MM.1S (cell line): ENCODE measurements around the gene MFSD6.

Experiments used
- DNase-seq: peaks from one replicate; pipeline ENCODE4 v3.0.0-alpha.2; 2015
- H2AFZ ChIP-seq: fragments of 300-600 bp; sonication (generic); 2 replicates; pipeline ENCODE4 v1.6.0; 2016; ENCODE audit warnings: antibody characterized with exemption, low read length
- H3F3A ChIP-seq: fragments of 300-600 bp; sonication (generic); 2 replicates; pipeline ENCODE4 v1.6.1; 2016; ENCODE audit warnings: mild to moderate bottlenecking, antibody characterized with exemption, low read length, moderate library complexity, mixed read lengths; ENCODE audit not compliant: insufficient read depth
- H3K27ac ChIP-seq: fragments of 300-600 bp; sonication (generic); 2 replicates; pipeline ENCODE4 v1.5.1; 2016; ENCODE audit warnings: mild to moderate bottlenecking, low read length
- H3K27me3 ChIP-seq: fragments of 300-600 bp; sonication (generic); replicated peaks from 2 replicates; pipeline ENCODE4 v1.6.0; 2016; ENCODE audit warnings: low read length; ENCODE audit not compliant: insufficient read depth
- H3K36me3 ChIP-seq: fragments of 300-600 bp; sonication (generic); replicated peaks from 2 replicates; pipeline ENCODE4 v1.6.1; 2016; ENCODE audit warnings: mild to moderate bottlenecking, low read length, mixed read lengths; ENCODE audit not compliant: insufficient read depth
- H3K4me1 ChIP-seq: fragments of 300-600 bp; sonication (generic); 2 replicates; pipeline ENCODE4 v1.6.1; 2016; ENCODE audit warnings: low read length, mixed read lengths
- H3K4me2 ChIP-seq: fragments of 300-600 bp; sonication (generic); 2 replicates; pipeline ENCODE4 v1.6.0; 2016; ENCODE audit warnings: low read depth, low read length
- H3K4me3 ChIP-seq: fragments of 300-600 bp; sonication (generic); 2 replicates; pipeline ENCODE4 v1.5.1; 2016; ENCODE audit warnings: low read length, mixed read lengths
- H3K79me2 ChIP-seq: fragments of 300-600 bp; sonication (generic); 2 replicates; pipeline ENCODE4 v1.6.1; 2016; ENCODE audit warnings: mixed run types, low read length, mixed read lengths
- H3K9ac ChIP-seq: fragments of 300-600 bp; sonication (generic); 2 replicates; pipeline ENCODE4 v1.6.1; 2016; ENCODE audit warnings: low read length, mixed read lengths
- H3K9me2 ChIP-seq: fragments of 300-600 bp; sonication (generic); replicated peaks from 2 replicates; pipeline ENCODE4 v1.6.1; 2016; ENCODE audit warnings: mild to moderate bottlenecking, low read length, mixed read lengths; ENCODE audit not compliant: insufficient read depth
- H3K9me3 ChIP-seq: fragments of 300-600 bp; sonication (generic); replicated peaks from 2 replicates; pipeline ENCODE4 v1.6.1; 2016; ENCODE audit warnings: mild to moderate bottlenecking, low read length, mixed read lengths; ENCODE audit not compliant: insufficient read depth
- H4K20me1 ChIP-seq: fragments of 300-600 bp; sonication (generic); 2 replicates; pipeline ENCODE4 v1.6.1; 2016; ENCODE audit warnings: mild to moderate bottlenecking, low read length, moderate library complexity, mixed read lengths; ENCODE audit not compliant: insufficient read depth
- CTCF ChIP-seq: fragments of 300-600 bp; sonication (generic); IDR thresholded peaks from 2 replicates; pipeline ENCODE4 v1.5.1; 2016; ENCODE audit warnings: antibody characterized with exemption, low read length, mixed read lengths
- EZH2 ChIP-seq: fragments of 300-600 bp; sonication (generic); optimal IDR thresholded peaks from 2 replicates; pipeline ENCODE3; 2017; ENCODE audit warnings: low read depth, mild to moderate bottlenecking, antibody characterized with exemption, low read length, mixed read lengths
- EZH2phosphoT487 ChIP-seq: fragments of 300-600 bp; sonication (generic); IDR thresholded peaks from 2 replicates; pipeline ENCODE4 v1.6.1; 2018; ENCODE audit warnings: antibody characterized with exemption, low read length

The MFSD6 gene

GRCh38 chr2:190387422-190387821 is 20.7 kb upstream of the MFSD6 start:
- Histone ChIP-seq H3K9ac (no peak overlapping the region), H3K36me3 (no peaks in the 10 kb centered on the region), H3F3A (no peaks in the 10 kb centered on the region), H4K20me1 (no peaks in the 10 kb centered on the region), H2AFZ (no peak overlapping the region), H3K4me3 (no peak overlapping the region), H3K4me1 (no peaks in the 10 kb centered on the region), H3K79me2 (no peaks in the 10 kb centered on the region), H3K9me2 (no peaks in the 10 kb centered on the region), H3K27ac (no peak overlapping the region), H3K9me3 (no peaks in the 10 kb centered on the region), H3K4me2 (no peak overlapping the region), H3K27me3 (no peaks in the 10 kb centered on the region)
- TF ChIP-seq EZH2phosphoT487 (no peak), EZH2 (no peak), CTCF (no peak)
- no peak for DNase-seq

GRCh38 chr2:190396271-190396670 is 11.9 kb upstream of the MFSD6 start:
- no peaks in the 10 kb centered on the region for H4K20me1 ChIP-seq
- no peaks in the 10 kb centered on the region for H3K36me3 ChIP-seq
- no peaks in the 10 kb centered on the region for H3K9me3 ChIP-seq
- no peaks in the 10 kb centered on the region for H3K4me1 ChIP-seq
- H3F3A ChIP-seq, result no peaks in the 10 kb centered on the region
- no peak for DNase-seq
- no peak overlapping the region for H3K4me2 ChIP-seq
- H2AFZ ChIP-seq, result no peak overlapping the region
- TF ChIP-seq CTCF (no peak), EZH2 (no peak), EZH2phosphoT487 (no peak)
- no peak overlapping the region for H3K9ac ChIP-seq
- H3K79me2 ChIP-seq, result no peaks in the 10 kb centered on the region
- no peak overlapping the region for H3K4me3 ChIP-seq
- H3K9me2 ChIP-seq, result no peaks in the 10 kb centered on the region
- H3K27ac ChIP-seq, result no peak overlapping the region
- H3K27me3 ChIP-seq, result no peaks in the 10 kb centered on the region

- Histone ChIP-seq H3K27me3 (no peaks in the 10 kb centered on the region), H3K9ac (no peak overlapping the region), H2AFZ (no peak overlapping the region), H3K4me3 (no peak overlapping the region), H3K9me3 (no peaks in the 10 kb centered on the region), H4K20me1 (no peaks in the 10 kb centered on the region), H3K27ac (no peak overlapping the region), H3K79me2 (no peaks in the 10 kb centered on the region), H3K4me1 (0 out of 2 replicates have a peak, but pooled peaks cover 3% of the 10 kb centered on the region), H3K4me2 (no peak overlapping the region), H3K9me2 (no peaks in the 10 kb centered on the region), H3K36me3 (no peaks in the 10 kb centered on the region), H3F3A (no peaks in the 10 kb centered on the region)
- TF ChIP-seq EZH2phosphoT487 (no peak), CTCF (no peak)
- DNase-seq, result no peak
Measured at GRCh38 chr2:190402986-190403603, 5.1 kb upstream of the MFSD6 start.
